Stimulated activated naive CD8-positive, alpha-beta T cell treated with anti-CD3 and anti-CD28 coated beads, Interleukin-15, amount 100 ng/mL, for 72 hours (primary cell): ENCODE measurements around the gene IL37.

ENCODE experiments used
- ATAC-seq: fragments of 150-1000 bp; cut with Tn5 transposase; 2 replicates; pipeline ENCODE4 v1.10.0; 2021; ENCODE audit warnings: mild to moderate bottlenecking, moderate library complexity
- DNase-seq, 2 donors: peaks; one replicate each; pipeline ENCODE4 v3.0.0; 2021 to 2022
- H3K27ac Mint-ChIP-seq, 2 donors: one replicate each; pipeline ENCODE4 v1.8.0; 2022; ENCODE audit warnings: mild to moderate bottlenecking in 2 of 2, mixed read lengths in 2 of 2, moderate library complexity in 2 of 2
- H3K27me3 Mint-ChIP-seq: one replicate; pipeline ENCODE4 v1.8.0; 2022; ENCODE audit warnings: mixed read lengths
- H3K4me1 Mint-ChIP-seq: one replicate; pipeline ENCODE4 v1.8.0; 2022; ENCODE audit warnings: mild to moderate bottlenecking, mixed read lengths
- H3K4me3 Mint-ChIP-seq, 2 donors: one replicate each; pipeline ENCODE4 v1.8.0; 2022; ENCODE audit warnings: mild to moderate bottlenecking in 2 of 2, mixed read lengths in 2 of 2, moderate library complexity in 1 of 2
- H3K9me3 Mint-ChIP-seq, 2 donors: one replicate each; pipeline ENCODE4 v1.8.0; 2022; ENCODE audit warnings: mixed read lengths in 2 of 2

IL37 gene

DNA sequence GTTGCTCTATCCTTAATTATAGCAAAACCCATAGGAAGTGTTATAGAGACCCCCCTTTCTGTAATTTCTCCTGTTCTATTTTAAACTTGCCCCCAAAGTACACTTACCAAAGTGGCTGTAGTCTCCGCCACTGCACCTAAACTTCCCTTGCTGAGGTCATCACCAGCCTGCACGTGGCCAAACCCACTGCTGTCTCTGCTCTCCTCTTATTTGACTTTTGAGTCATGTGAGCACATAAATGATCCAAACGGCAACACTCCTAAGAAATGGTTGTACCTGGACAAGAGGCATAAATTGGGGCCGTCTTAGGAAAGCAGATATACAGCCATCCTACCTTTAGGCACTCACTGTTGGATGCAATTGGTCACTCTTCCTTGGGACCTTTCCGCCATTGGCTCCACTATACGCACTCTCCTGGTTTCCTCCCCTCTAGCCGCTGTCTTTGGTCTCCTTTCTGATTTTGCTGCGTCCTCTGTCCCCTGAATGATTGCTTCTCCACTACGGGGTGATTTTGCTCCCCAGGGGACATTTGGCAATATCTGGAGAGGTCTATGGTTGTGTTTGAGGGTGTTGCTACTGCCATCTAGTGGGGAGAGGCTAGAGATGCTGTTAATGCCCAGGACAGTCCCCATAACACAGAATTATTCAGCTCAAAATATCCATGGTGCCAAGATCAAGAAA is 47.6 kb downstream of the IL37 start:
- no peaks in the 10 kb centered on the region for H3K9me3 Mint-ChIP-seq
- ATAC-seq, result peak; percentile 83
- H3K27ac Mint-ChIP-seq, result no peak overlapping the region
- peaks cover 1% of the 10 kb centered on the region for H3K27me3 Mint-ChIP-seq
- no peaks in the 10 kb centered on the region for H3K4me1 Mint-ChIP-seq
- DNase-seq, result peak; percentile 26
- no peak overlapping the region for H3K4me3 Mint-ChIP-seq

DNA sequence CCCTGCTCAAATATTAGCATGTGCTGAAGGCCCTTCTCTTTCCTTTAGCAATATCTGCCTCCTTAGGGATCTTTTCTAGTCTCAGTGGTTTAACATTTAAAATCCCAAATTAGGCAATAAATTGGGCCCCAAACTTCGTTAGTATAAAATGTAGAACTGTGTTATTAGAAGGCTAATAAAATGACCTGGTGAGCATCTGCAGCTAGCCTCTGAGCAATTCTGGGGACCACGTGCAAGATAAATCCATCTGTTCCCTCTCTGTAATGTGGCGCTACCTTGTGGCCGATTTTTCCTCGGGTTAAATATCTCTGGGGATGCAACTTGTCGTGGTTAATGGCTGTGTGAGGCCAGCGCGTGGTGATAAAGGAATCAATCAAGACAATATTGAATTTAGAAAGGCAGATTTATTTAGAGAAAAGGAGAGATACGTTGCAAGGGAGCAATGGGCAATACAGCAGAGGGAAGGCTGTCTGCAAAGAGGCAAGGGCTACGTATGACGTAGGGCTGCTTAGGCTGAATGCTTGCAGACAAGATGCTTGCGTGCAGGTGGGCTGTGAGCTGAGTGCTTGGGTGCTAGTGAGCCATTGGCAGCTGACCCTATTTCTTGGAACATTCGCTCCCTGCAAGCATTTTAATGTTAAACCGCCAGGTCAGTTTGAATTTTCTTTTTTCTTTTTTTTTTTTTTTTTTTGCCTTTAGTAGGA is 48.3 kb downstream of the IL37 start:
- no peak for ATAC-seq
- Mint-ChIP-seq H3K4me1 (no peaks in the 10 kb centered on the region), H3K27me3 (peaks cover 6% of the 10 kb centered on the region), H3K27ac (no peak overlapping the region), H3K9me3 (no peaks in the 10 kb centered on the region), H3K4me3 (no peak overlapping the region)
- DNase-seq, result no peak

DNA sequence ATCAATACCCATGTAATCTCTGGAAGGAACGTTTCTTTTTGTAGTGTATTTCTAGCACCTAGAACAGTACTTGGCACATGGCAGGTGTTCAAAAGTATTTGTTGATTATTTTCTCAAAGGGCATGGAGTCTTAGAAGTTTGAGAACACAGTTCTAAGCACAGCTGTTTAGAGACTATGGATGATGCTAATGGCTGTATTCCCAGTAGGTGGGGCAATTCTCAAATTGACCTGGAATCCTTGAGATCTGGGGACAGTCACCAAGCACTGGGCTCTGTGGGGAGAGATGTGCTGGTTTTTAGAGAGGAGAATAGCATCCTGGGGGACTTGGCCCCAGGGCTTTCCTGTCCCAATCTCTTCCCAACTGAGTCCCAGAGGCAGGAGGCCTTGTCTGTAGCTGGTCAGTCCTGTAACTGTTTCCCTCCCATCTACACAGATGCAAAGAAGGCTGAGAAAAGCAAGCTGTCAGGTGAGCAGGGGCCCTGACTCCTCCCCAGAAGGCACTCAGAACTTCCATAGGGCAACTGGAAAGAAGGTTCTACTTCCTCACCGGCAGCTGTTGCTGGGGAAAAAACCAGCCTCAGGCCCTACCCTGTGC is 49.4 kb downstream of the IL37 start:
- peaks cover 6% of the 10 kb centered on the region for H3K27me3 Mint-ChIP-seq
- H3K9me3 Mint-ChIP-seq, result no peaks in the 10 kb centered on the region
- no peak overlapping the region for H3K4me3 Mint-ChIP-seq
- ATAC-seq (no peak), DNase-seq (no peak)
- H3K27ac Mint-ChIP-seq, result no peak overlapping the region
- H3K4me1 Mint-ChIP-seq, result no peaks in the 10 kb centered on the region

DNA sequence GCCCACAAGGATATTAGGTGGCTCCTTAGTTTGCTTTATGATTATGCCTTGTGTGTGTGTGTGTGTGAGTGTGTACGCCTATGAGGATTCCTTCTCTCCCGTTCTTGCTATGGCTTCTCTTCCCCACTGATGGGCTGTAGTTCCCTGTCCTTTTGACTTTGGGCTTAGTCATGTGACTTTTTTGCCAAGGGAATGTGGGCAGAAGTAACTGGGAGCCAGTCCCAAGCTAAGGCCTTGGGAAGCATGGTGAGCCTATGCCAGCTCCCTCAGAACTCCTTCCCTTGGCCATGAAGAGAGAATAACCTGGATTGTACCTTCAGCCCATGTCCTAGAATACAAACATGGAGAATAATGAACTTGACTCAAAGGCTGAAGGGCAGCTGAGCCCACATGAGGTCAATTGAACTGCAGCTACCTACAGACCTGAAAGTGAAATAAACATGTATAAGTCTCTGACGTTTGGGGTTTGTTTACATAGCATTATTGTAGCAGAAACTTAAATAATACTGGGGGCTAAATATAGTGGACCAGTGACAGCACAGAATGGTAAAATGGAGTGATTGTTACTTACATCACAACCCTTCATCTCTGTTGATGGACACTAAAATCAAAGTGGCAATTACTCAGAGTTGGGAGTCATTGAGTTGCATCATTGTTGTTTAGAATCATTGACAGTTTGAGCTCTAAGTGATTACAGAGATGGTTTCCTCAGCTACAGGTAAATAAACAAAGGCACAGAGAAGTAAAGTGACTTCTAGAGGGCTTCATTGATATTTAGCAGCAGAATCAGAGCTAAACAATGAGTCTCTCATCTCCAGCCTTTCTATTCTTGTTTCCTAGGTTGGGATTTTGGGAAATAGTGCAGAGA is 51.6 kb downstream of the IL37 start:
- H3K4me1 Mint-ChIP-seq, result no peaks in the 10 kb centered on the region
- no peak overlapping the region for H3K27ac Mint-ChIP-seq
- ATAC-seq (no peak), DNase-seq (no peak)
- no peak overlapping the region for H3K4me3 Mint-ChIP-seq
- peaks cover 6% of the 10 kb centered on the region for H3K27me3 Mint-ChIP-seq
- H3K9me3 Mint-ChIP-seq, result no peaks in the 10 kb centered on the region

DNA sequence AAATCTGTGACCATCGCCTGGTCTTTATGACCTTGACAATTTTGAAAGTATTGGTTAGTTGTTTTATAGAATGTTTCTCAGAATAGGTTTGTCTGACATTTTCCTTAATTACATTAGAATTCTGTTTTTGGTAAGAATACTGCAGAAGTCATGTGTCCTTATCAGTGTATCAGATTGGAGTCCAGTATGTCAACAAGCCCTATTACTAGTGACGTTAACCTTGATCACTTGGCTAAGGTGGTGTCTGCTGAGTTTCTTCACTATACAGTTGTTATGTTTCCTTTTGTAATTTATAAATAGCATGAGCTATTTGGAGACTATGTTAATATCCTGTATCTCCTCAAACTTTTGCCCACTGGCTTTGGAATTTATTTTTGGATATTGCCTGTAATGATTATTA is 56.1 kb downstream of the IL37 start:
- H3K4me3 Mint-ChIP-seq, result no peak overlapping the region
- peaks cover 6 to 24% of the 10 kb centered on the region in 2 donors for H3K9me3 Mint-ChIP-seq
- peaks cover 12% of the 10 kb centered on the region for H3K27me3 Mint-ChIP-seq
- DNase-seq (no peak), ATAC-seq (no peak)
- peaks cover 9% of the 10 kb centered on the region for H3K4me1 Mint-ChIP-seq
- no peak overlapping the region for H3K27ac Mint-ChIP-seq
